AG08395 (cell line): ENCODE results near the gene PIGQ.
"Not testable (repeated sequence)": the region's sequence is repeated elsewhere in the genome, so short reads cannot be mapped to it uniquely, and the experiment has no call there.

Experiments used
- DNase-seq: peaks from one replicate; pipeline ENCODE4 v3.0.0; 2012; ENCODE audit warnings: mixed read lengths, low spot score

Gene PIGQ

GRCh38 chr16:586047-586644 is 16.4 kb downstream of the PIGQ start:
- no peak for DNase-seq

GRCh38 chr16:586645-587590 is 17.1 kb downstream of the PIGQ start:
- DNase-seq: no peak

- no peak for DNase-seq
Observed at GRCh38 chr16:588639-588888, 18.8 kb downstream of the PIGQ start.

- DNase-seq: peak; percentile 95
Observed at GRCh38 chr16:588889-589657, 19.3 kb downstream of the PIGQ start.

- peak; percentile 99 for DNase-seq
Observed at GRCh38 chr16:589658-590187, 20.0 kb downstream of the PIGQ start, which contains the start of gene RAB40C. Gene RAB40C (plus strand): TSS chr16:590066. CDS start chr16:590292, 226 bp downstream.

GRCh38 chr16:590188-590814 is 20.5 kb downstream of the PIGQ start:
- peak; percentile 46 for DNase-seq

- no peak for DNase-seq
Observed at GRCh38 chr16:590815-591200, 21.0 kb downstream of the PIGQ start.

- DNase-seq: no peak
Observed at GRCh38 chr16:591231-591630, 21.5 kb downstream of the PIGQ start.

- no peak for DNase-seq
Observed at GRCh38 chr16:591892-592517, 22.2 kb downstream of the PIGQ start.

- no peak for DNase-seq
Observed at GRCh38 chr16:592518-593306, 22.9 kb downstream of the PIGQ start.

- no peak for DNase-seq
Observed at GRCh38 chr16:593406-593805, 23.6 kb downstream of the PIGQ start.

- no peak for DNase-seq
Observed at GRCh38 chr16:593807-594206, 24.0 kb downstream of the PIGQ start.

- no peak for DNase-seq
Observed at GRCh38 chr16:595094-595528, 25.3 kb downstream of the PIGQ start.

- no peak for DNase-seq
Observed at GRCh38 chr16:595942-596735, 26.4 kb downstream of the PIGQ start.

GRCh38 chr16:596736-597060 is 26.9 kb downstream of the PIGQ start:
- no peak for DNase-seq

GRCh38 chr16:597655-598054 is 27.9 kb downstream of the PIGQ start:
- DNase-seq: not testable (repeated sequence)

GRCh38 chr16:598823-599739 is 29.3 kb downstream of the PIGQ start:
- no peak for DNase-seq

- DNase-seq: no peak
Observed at GRCh38 chr16:600781-601180, 31.0 kb downstream of the PIGQ start.

- DNase-seq: no peak
Observed at GRCh38 chr16:603933-604332, 34.2 kb downstream of the PIGQ start.
